ENCODE measurements around the gene CELF5.
"Not testable (repeated sequence)": the region's sequence is repeated elsewhere in the genome, so short reads cannot be mapped to it uniquely, and the experiment has no call there.

The CELF5 gene

GRCh38 chr19:3333020-3333583 is 108.6 kb downstream of the CELF5 start:
- H3K4me3 ChIP-seq (ENCODE audit: control insufficient read depth, low read depth, low read length): no peak overlapping the region
- no peak for DNase-seq (ENCODE audit: low read depth)
- TF ChIP-seq CTCF (IDR thresholded peaks at IDR 0.05; ENCODE audit: control insufficient read depth, insufficient read depth, low read depth, low read length, missing control alignments): no peak

- no peak for DNase-seq (ENCODE audit: low read depth)
- TF ChIP-seq CTCF (IDR thresholded peaks at IDR 0.05; ENCODE audit: control insufficient read depth, insufficient read depth, low read depth, low read length, missing control alignments): no peak
- no peak overlapping the region for H3K4me3 ChIP-seq (ENCODE audit: control insufficient read depth, low read depth, low read length)
These were observed 109.2 kb downstream of the CELF5 start for GRCh38 chr19:3333662-3334061.

DNA sequence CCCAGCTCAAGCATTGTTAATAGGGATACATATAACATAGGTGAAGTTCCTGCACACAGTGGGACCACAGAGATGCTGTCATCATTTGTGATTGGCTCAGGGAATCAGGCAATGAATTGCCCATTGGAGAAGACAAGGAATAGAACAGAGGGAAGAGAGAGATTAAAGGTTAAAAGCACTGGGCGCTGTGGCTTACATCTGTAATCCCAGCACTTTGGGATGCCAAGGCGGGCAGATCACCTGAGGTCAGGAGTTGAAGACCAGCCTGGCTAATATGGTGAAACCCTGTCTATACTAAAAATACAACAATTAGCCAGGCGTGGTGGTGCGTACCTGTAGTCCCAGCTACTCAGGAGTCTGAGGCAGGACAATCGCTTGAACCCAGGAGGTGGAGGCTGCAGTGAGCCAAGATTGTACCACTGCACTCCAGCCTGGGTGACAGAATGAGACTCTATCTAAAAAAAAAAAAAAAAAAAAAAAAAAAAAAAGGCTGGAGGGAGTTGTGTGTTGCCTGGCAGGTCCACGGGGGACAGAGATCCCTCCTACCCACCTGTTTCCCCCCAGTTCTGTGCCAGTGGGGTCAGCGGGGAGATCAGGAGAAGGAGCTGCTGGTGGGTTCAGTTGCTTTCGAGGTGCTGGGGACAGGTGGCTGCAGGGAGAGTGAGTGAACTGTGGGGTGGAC is 110.4 kb downstream of the CELF5 start:
- not testable (repeated sequence) for H3K4me3 ChIP-seq (ENCODE audit: control insufficient read depth, low read depth, low read length); DNase-seq (ENCODE audit: low read depth)

DNA sequence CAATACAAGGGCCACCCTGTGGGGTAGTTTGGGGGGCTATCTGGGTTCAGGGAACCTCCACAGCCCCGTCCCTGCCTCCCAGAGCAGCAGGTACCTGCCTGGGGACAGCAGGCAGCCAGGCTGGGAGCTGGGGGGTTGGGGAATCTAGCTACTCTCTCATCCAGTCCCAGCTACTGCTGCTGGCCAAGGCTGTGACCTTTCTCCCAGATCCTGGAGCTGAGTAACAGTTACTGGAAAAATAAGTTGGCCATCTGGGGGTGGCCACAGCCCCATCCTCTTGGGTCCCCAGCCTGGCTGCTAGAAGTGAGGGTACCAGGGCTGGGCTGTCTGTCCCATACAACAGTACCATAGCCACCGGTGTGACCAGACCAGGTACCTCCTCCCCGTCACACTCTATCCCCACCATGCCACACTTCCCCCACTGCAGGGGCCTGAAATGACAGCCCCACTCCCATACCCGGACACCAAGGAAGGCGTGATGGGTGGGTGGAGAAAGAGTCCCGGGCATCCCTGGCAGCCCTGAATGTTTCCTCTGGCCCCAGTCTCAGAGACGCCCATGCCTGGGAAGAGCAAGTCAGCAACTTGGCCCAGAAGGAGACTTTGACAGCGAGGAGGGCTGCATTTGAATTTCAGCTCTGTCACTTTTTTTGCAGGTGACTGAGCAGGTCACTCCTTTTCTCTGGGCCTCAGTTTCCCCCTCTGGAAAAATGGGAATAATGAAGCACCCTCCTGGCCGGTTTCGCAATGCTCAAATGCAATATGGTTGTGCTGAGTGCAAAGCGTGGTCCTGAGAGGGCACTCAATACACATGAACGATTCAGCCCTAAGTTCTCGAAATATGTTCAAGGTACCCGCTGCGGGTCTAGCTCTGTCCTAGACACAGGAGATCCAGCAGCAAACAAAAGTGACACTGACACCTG is 111.2 kb downstream of the CELF5 start:
- no peak overlapping the region for H3K4me3 ChIP-seq (ENCODE audit: control insufficient read depth, low read depth, low read length)
- no peak for DNase-seq (ENCODE audit: low read depth)
- no peak for TF ChIP-seq CTCF (IDR thresholded peaks at IDR 0.05; ENCODE audit: control insufficient read depth, insufficient read depth, low read depth, low read length, missing control alignments)

- no peak overlapping the region for H3K4me3 ChIP-seq (ENCODE audit: control insufficient read depth, low read depth, low read length)
- TF ChIP-seq CTCF (IDR thresholded peaks at IDR 0.05; ENCODE audit: control insufficient read depth, insufficient read depth, low read depth, low read length, missing control alignments): no peak
- DNase-seq (ENCODE audit: low read depth): no peak
These were observed 111.9 kb downstream of the CELF5 start for GRCh38 chr19:3336351-3336679.

DNA sequence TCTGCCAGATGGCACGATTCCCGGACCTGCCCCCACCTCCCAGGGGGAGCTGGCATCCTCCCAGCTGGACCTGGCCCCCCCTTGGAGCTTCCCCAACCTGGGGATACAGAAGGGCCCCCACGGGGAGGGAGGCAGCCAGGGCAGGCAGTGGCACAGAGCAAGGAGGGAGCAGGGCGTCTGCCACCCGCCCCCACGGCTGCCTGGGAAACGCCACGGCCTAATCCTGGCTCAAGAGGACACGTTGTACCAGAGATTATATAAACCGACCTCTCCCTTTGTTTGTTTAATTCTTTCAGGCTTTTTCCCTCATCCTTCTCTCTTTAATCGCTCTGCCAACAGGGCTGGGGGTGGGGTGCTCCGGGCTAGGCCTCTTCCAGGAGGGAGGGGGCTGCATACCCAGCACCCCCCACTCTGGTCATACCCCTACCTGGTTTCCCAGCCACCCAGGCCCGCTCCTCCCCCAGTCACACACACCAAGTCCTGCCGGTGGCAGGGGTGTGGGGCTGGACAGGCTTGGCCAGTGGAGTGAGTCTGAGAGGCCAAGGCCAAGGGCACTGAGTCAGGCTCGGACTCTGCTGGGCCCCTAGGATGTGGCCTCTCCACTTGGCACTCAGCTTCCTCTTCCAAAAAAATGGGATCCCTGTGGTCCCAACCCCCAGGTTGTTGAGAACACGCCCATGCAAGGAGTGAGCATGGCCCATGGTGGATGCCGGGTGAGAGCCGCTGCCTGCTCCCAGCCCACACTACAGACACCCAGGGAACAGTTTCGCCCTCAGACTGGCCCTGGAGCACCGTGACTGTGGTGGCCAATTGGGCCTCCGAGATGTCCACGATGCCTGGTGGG is 112.4 kb downstream of the CELF5 start:
- DNase-seq (ENCODE audit: low read depth): no peak
- no peak for TF ChIP-seq CTCF (IDR thresholded peaks at IDR 0.05; ENCODE audit: control insufficient read depth, insufficient read depth, low read depth, low read length, missing control alignments)

More for the DNA sequence above, 112.4 kb downstream of the CELF5 start:
- no peak overlapping the region for H3K4me3 ChIP-seq (ENCODE audit: control insufficient read depth, low read depth, low read length)

Data from AG09309 (cell line).